ENCODE data around the gene PRKCG.
"Not testable (repeated sequence)": the region's sequence is repeated elsewhere in the genome, so short reads cannot be mapped to it uniquely, and the experiment has no call there.

PRKCG gene

GRCh38 chr19:53947624-53948023 lies 65.6 kb downstream of the PRKCG start:
- TF ChIP-seq CTCF (IDR thresholded peaks at IDR 0.05) = peak; percentile 10
- peaks cover 8% of the 10 kb centered on the region for H3K9me3 Mint-ChIP-seq
- DNase-seq = no peak
- no peak overlapping the region for H3K4me3 Mint-ChIP-seq
- peaks cover 57% of the 10 kb centered on the region for H3K27me3 Mint-ChIP-seq (ENCODE audit: low read depth, poor library complexity)
- no peaks in the 10 kb centered on the region for H3K4me1 Mint-ChIP-seq
- no peak overlapping the region for H3K27ac Mint-ChIP-seq
- H3K36me3 Mint-ChIP-seq (ENCODE audit: low read depth) = no peaks in the 10 kb centered on the region

GRCh38 chr19:53948611-53949010 lies 66.6 kb downstream of the PRKCG start:
- not testable (repeated sequence) for H3K4me3 Mint-ChIP-seq, H3K27ac Mint-ChIP-seq

GRCh38 chr19:53951436-53951835 lies 69.4 kb downstream of the PRKCG start:
- Mint-ChIP-seq H3K27ac (no peak overlapping the region), H3K9me3 (no peaks in the 10 kb centered on the region), H3K36me3 (ENCODE audit: low read depth) (no peaks in the 10 kb centered on the region), H3K4me3 (no peak overlapping the region), H3K4me1 (no peaks in the 10 kb centered on the region), H3K27me3 (ENCODE audit: low read depth, poor library complexity) (peaks cover 42% of the 10 kb centered on the region)
- no peak for DNase-seq
- no peak for TF ChIP-seq CTCF (IDR thresholded peaks at IDR 0.05)

More at GRCh38 chr19:53948611-53949010, 66.6 kb downstream of the PRKCG start:
- DNase-seq; H3K36me3 Mint-ChIP-seq (ENCODE audit: low read depth); H3K9me3 Mint-ChIP-seq; H3K4me1 Mint-ChIP-seq: not testable (repeated sequence)
- peaks cover 50% of the 10 kb centered on the region for H3K27me3 Mint-ChIP-seq (ENCODE audit: low read depth, poor library complexity)

GRCh38 chr19:53951947-53952346 lies 70.0 kb downstream of the PRKCG start:
- no peaks in the 10 kb centered on the region for H3K4me1 Mint-ChIP-seq
- no peak overlapping the region for H3K27ac Mint-ChIP-seq
- no peaks in the 10 kb centered on the region for H3K36me3 Mint-ChIP-seq (ENCODE audit: low read depth)
- no peak for DNase-seq
- peaks cover 47% of the 10 kb centered on the region for H3K27me3 Mint-ChIP-seq (ENCODE audit: low read depth, poor library complexity)
- TF ChIP-seq CTCF (IDR thresholded peaks at IDR 0.05) = no peak
- H3K4me3 Mint-ChIP-seq = no peak overlapping the region
- no peaks in the 10 kb centered on the region for H3K9me3 Mint-ChIP-seq

- Mint-ChIP-seq H3K27ac (no peak overlapping the region), H3K27me3 (ENCODE audit: low read depth, poor library complexity) (peaks cover 51% of the 10 kb centered on the region), H3K4me3 (no peak overlapping the region), H3K4me1 (no peaks in the 10 kb centered on the region), H3K9me3 (no peaks in the 10 kb centered on the region), H3K36me3 (ENCODE audit: low read depth) (no peaks in the 10 kb centered on the region)
- TF ChIP-seq CTCF (IDR thresholded peaks at IDR 0.05) = no peak
- DNase-seq = no peak
Measured at GRCh38 chr19:53953383-53953782, 71.4 kb downstream of the PRKCG start.
